Activated T-cell treated with anti-CD3 and anti-CD28 coated beads, Interleukin-2, amount 50 U/mL, for 1 hour (primary cell): Measurements from ENCODE around the gene PER2.
A peak's percentile ranks its signal among the peaks of the same experiment; 100 is the strongest.
"Not testable (repeated sequence)": the region's sequence is repeated elsewhere in the genome, so short reads cannot be mapped to it uniquely, and the experiment has no call there.

Experiments
- DNase-seq: peaks from one replicate; pipeline ENCODE4 v3.0.0-alpha.2; 2020

The PER2 gene

GRCh38 chr2:238285653-238286082 is 2.7 kb downstream of the PER2 start:
- DNase-seq: no peak

DNA sequence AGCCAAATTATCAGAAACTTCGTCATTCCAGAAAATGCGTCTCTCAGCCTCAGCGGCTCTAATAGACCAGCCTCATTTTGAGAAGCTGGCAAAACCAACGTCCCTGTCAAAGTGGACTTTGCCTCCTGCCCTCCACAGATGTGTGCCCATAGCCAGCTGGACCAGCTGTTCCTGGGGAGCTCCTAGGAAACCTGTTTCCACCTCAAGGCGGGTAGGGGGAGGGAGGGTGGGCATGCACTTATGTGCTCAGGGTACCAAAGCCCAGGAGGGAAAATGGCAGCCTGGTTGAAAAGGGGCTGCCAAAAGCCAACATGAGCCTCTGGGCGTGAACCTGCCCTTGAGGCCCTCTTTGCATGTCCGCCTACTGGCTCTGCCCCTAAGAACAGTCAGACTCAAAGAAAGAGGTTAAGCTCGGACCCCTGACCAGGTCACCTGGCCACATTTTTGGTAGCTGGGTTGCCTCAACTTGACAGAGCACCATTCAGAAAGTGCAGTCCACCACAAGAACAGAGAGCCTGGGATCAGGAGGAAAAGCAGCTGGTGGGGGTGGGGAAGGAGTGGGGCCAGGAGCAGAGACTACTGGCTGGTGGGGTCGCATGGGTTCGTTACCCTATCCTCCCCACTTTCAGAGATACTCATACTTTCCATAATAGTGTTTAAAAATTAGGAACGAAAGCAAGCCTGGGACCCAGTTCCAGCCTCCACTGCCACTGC is 3.5 kb downstream of the PER2 start:
- DNase-seq: no peak

- DNase-seq: no peak
These were observed 5.3 kb downstream of the PER2 start for GRCh38 chr2:238282861-238283738.

DNA sequence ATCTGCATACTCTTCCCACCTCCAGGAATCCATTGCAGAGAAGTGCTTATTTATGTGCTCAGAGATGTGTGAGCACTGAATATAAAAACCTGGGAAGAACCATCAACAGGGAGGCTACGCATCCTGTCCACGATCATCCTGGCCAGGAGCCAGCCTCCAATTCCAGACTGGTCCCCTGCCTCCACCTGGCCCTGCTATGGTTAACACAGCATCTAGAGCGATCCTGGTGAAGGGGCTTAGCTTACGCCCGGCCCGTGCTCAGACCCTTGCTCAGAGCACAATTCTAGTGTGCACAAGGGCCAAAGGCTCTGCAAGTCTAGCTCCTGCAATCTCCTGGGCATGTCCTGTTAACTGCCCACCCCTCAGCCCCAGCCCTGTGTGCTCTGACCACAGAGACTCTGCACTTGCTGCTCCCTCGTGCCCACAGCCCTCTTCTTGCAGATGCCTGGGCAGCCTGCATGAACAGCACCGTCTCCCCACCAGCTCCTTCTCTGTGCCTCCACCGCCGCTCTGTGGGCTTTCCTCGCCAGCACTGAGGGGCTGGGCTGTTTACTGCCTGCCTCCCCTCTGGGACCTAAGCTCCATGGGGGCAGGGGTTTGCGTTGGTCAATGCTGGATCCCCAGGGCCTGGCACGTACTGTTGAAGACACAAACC is 6.5 kb downstream of the PER2 start:
- no peak for DNase-seq

GRCh38 chr2:238280083-238280825 is 8.2 kb downstream of the PER2 start:
- DNase-seq: no peak

DNA sequence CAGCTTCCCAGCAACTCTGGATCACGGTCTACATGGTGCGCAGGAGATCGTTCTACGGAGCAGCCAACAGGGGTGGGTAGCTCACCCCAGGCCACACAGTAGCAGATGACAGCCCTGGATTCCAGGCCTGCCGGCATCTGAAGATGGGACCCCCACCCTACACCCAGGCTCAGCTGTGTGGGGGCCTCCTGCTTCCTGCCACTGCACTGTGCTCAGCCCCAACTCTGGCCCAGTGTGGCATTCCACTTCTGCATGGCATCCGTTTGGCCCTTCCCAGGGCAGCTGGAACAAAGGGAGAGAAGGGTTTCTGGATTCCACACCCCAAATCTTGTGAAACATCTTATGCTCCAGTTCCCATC is 9.1 kb downstream of the PER2 start:
- DNase-seq: no peak

GRCh38 chr2:238278626-238279323 is 9.6 kb downstream of the PER2 start:
- no peak for DNase-seq

DNA sequence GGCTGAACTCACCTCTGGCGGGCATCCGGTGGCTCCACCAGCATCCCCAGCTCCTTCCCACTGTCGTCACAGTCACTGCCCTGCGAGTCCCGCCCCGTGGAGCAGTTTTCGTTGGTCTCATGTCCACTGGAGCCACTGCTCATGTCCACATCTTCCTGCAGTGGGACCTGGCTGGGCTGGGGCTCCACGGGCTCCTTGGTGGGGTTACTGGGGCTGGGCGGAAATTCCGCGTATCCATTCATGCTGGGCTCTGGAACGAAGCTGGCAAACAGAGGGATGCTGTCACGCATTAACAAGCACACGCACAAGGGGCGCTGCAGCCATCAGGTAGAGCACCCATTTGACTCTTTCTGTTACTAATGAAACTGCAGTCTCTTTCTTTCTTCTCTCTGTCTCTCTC is 10.7 kb downstream of the PER2 start:
- no peak for DNase-seq

DNA sequence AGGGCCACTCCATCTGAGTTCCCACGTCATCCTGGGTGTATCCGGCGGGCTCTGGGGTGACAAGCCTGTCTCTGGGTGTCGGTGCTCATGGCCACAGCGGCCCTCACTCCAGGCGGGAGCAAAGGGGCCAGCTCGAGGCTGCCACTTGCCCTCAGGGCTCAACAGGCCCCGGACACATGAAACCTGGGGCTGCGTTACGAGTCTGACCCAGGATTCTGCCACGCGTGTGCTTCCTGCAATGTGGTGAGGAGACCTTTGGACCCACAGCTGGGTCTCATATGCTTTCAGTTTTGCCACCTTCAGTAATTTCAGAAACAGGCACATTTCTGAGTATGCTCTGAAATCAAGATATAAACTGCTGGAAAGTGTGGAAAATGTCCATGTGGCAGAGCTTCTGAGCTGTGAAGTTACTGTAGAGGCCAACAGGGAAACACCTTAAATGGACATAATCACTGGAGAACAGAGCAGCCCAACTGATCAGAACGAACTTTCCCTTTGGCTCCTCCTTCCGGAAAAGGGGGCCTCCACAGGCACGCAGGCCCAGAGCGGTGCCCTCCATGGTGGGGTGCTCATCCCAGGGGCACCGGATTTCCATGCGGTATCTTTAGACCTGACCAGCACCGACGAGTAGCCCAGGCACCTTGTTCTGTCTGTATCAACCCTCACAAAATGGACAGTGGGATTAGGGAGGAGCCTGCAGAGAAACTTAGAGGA is 14.1 kb downstream of the PER2 start:
- no peak for DNase-seq

DNA sequence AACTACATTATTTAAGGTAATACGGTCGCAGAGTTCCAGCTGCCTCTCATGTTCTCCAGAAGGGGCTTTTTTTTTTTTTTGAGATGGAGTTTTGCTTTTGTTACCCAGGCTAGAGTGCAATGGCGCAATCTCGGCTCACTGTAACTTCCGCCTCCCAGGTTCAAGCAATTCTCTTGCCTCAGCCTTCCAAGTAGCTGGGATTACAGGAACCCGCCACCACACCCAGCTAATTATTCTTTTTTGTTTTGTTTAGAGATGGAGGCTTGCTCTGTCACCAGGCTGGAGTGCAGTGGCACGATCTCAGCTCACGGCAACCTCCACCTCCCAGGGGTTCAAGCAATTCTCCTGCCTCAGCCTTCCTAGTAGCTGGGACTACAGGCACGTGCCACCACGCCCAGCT is 15.0 kb downstream of the PER2 start:
- DNase-seq: not testable (repeated sequence)

DNA sequence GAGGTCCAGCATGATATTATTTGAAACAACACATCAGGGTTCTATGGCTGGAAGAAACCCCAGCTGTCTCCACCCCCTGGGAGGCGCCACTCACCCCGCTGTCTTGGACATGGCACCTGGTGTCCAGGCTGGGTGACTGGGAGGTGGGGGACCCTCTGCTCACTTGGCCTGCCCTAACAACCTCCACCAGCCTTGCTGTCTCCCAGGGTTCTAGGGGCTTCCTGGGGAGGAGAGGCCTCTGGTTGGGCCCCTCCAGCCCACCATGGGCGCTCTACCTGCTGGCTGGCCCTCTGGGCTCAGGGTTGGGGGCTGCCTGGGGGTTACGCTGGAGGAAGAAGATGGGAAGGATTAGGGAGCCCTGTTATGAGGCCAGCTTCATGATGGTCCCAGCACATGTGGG is 16.3 kb downstream of the PER2 start:
- no peak for DNase-seq

GRCh38 chr2:238271686-238272085 is 16.7 kb downstream of the PER2 start:
- DNase-seq: not testable (repeated sequence)

GRCh38 chr2:238271061-238271554 is 17.3 kb downstream of the PER2 start:
- no peak for DNase-seq

DNA sequence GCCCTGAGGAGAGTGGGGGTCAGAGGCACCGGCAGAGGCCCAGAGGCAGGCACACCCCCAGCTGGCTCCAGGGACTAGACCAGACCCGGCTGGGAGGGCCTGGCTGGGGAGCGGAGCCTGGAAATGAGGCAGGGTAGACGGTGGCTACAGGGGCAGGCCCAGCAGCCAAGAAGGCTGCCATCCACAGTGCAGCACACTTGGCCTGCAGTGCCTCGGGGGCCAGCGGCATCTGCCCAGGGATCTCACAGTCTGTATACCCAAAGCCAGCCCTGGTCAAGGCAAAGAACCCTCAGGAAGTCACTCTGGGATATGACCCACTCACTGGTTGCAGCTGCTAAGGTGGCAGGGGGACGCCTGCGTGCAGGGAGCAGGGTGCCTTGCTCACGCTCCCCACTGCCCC is 17.8 kb downstream of the PER2 start:
- no peak for DNase-seq

GRCh38 chr2:238269741-238270140 is 18.7 kb downstream of the PER2 start:
- no peak for DNase-seq

DNA sequence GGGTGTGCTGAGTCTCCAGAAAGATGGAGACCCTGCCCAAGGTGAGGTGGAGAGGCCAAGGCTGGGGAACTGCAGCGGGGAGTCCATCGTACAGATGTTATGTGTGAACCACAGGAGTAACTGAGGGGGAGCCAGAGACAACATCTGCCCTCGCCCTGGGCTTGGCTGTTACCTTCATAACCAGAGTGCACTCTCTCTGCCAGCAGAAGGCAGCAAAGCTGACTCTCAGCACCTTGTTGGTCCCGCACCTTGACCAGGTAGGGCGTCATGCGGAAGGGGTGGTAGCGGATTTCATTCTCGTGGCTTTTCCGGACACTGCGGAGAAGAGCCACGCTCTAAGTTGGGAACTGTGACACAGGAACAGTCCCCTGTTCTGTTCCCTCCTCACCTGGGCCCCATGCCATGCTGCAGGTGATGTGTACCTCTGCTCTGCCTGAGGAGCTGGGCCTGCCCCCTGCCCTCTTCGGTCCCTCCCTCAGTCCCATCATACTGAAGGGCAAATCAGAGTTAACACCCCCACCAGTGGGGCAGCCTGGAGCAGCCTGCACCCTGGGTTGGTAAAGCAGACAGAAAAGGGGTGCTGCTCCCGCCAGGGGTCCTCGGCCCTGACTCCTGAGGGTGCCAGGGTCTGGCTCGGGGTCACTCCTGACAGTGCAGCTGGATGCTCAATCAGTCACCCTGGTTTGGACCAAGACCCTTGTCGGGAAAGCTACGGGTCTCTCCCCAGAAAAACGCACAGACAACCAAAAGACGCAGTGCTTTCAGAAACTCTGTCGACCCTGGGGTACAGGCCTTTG is 20.3 kb downstream of the PER2 start:
- no peak for DNase-seq

DNA sequence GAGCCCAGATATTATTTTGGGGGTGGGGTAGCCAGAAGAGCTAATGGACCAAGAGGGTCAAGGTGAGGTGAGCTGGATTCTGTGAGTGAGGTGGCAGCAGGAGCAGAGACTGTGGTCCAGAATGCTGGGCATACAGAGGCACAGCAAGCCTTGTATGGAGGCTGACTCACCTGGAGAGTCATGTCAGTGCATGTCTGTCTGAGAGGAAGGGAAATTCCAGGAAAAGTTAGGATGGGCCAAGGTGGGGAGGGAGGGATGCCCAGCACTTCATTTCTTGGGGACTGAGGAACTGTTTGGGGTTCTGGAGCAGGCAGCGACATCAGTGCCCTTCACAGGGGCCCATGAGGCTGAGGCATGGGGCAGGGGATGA is 21.1 kb downstream of the PER2 start:
- DNase-seq: no peak

DNA sequence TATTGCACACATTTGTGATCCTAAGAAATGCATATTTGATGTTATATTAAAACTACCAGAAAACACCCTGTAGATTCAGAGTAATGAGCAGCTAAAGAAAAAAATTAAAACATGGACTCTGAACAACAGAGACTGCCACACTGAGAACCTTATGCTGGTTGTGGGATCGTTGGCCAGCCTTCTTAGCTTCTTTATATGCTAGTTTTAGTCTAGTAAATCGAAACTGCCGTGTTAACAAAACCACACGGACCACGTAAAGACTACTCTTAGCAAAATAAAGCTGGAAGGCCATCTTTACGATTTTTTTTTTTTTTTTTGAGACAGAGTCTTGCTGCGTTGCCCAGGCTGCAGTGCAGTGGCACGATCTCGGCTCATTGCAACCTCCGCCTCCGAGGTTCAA is 22.8 kb downstream of the PER2 start:
- no peak for DNase-seq

DNA sequence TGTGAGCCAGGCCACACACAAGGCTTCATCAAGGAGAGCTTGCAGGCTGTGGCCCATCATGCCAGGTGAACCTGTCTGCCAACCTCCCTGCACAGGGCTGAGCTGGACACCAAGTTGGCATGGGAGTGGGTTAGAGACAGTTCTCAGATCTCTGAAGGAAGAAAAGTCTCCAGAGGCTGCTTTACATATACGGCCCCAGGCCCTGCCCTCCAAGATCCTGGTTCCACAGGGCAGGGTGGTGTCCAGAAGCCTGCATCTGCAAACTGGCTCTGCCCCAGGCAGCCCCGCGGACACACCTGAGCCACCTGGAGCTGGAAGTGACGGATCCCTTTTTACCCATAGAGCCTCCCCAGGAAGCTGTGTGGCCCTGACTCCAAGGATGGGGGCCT is 24.3 kb downstream of the PER2 start:
- DNase-seq: no peak

DNA sequence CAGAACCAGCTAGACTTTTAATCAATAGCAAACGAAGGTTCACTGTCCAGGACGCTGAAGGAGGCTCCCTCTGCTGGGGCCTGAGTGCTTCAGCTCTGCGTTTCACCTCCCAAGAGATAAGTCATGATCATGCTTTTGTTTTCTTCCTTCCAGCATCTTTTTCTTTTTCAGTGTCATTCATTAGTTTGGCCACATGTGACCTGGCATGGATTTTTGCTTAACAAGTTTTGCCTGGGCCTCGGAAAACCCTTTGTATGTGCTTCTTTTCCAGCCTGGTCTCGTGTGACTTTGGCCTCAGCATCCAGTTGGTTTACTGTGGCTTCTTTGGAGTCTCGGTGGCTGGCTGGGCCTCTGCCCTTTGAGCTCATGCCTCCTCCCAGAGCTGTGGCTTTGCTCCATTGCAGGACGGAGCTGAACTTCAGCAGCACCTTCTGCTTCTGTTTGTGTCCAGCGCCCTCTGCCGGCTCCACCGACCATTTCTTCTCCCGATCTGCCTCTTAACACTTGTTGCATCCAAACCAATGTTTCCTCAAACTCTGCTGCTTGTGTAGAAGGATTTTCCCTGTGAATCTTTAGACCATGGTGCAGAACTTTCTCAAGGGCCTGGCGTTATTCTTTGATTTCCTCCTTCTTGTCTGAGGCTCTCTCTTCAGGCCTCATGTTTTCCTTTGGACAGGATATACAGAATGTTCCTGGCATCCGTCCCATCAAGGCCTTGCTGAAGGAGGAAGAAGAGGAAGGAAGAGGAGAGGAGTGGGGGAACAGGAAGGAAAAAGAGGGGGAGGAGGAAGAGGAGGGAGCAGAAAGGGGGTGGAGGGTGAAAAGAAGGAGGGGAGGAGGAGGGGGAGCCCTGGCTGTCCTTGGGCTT is 25.0 kb downstream of the PER2 start:
- DNase-seq: peak; percentile 74
